HepG2 (cell line): Measurements from ENCODE around the gene SBNO1. TPM values are rescaled to one million over a fixed set of nuclear protein-coding genes. Genes with fewer than 3 reads are reported as not detected.

ENCODE experiments used
- CCAR2 ChIP-seq: fragments of 200-400 bp; formaldehyde crosslinking; optimal IDR thresholded peaks from 2 replicates; pipeline ENCODE3; 2018; ENCODE audit warnings: low read depth, mild to moderate bottlenecking, low read length, moderate library complexity
- GRHL1 ChIP-seq: sonication (generic); formaldehyde crosslinking; conservative IDR thresholded peaks from 2 replicates; pipeline ENCODE4 v1.8.0; 2022; ENCODE audit warnings: missing genetic modification reagents
- HOXA9 ChIP-seq: sonication (generic); formaldehyde crosslinking; IDR thresholded peaks from 2 replicates; pipeline ENCODE4 v1.8.1; 2022; ENCODE audit warnings: missing genetic modification reagents, mild to moderate bottlenecking, moderate library complexity, borderline replicate concordance
- MTA3 ChIP-seq: sonication (generic); formaldehyde crosslinking; IDR thresholded peaks from 2 replicates; pipeline ENCODE4 v1.4.0; 2020; ENCODE audit warnings: missing genetic modification reagents
- RAD51 ChIP-seq: fragments of 450-650 bp; IDR thresholded peaks from 2 replicates; pipeline ENCODE4 v1.6.1; 2016; ENCODE audit warnings: borderline replicate concordance
- REXO4 ChIP-seq: sonication (generic); formaldehyde crosslinking; IDR thresholded peaks from 2 replicates; pipeline ENCODE4 v1.8.0; 2022; ENCODE audit warnings: missing genetic modification reagents, mild to moderate bottlenecking, borderline replicate concordance
- SKIL ChIP-seq: sonication (generic); formaldehyde crosslinking; IDR thresholded peaks from 2 replicates; pipeline ENCODE4 v1.8.0; 2022; ENCODE audit warnings: missing genetic modification reagents, mild to moderate bottlenecking, moderate library complexity, borderline replicate concordance
- SMARCC2 ChIP-seq: fragments of 450-650 bp; IDR thresholded peaks from 2 replicates; pipeline ENCODE4 v1.6.1; 2017; ENCODE audit warnings: antibody characterized with exemption, mild to moderate bottlenecking
- SMYD3 ChIP-seq: sonication (generic); formaldehyde crosslinking; IDR thresholded peaks from 2 replicates; pipeline ENCODE4 v1.8.1; 2023; ENCODE audit warnings: mild to moderate bottlenecking, missing genetic modification reagents
- SNAPC2 ChIP-seq: sonication (generic); formaldehyde crosslinking; IDR thresholded peaks from 2 replicates; pipeline ENCODE4 v1.8.1; 2022; ENCODE audit warnings: mild to moderate bottlenecking, missing genetic modification reagents
- TP53 ChIP-seq: sonication (generic); formaldehyde crosslinking; conservative IDR thresholded peaks from 2 replicates; pipeline ENCODE4 v1.4.0; 2020; ENCODE audit warnings: missing genetic modification reagents
- ZBTB37 ChIP-seq: sonication (generic); formaldehyde crosslinking; IDR thresholded peaks from 2 replicates; pipeline ENCODE4 v1.4.0; 2020; ENCODE audit warnings: mild to moderate bottlenecking, missing genetic modification reagents
- ZGPAT ChIP-seq: IDR thresholded peaks from 2 replicates; pipeline ENCODE4 v1.6.1; 2016; ENCODE audit warnings: mild to moderate bottlenecking
- ZNF121 ChIP-seq: sonication (generic); formaldehyde crosslinking; IDR thresholded peaks from 2 replicates; pipeline ENCODE4 v1.5.0; 2020; ENCODE audit warnings: mild to moderate bottlenecking, missing genetic modification reagents
- ZNF124 ChIP-seq: sonication (generic); formaldehyde crosslinking; IDR thresholded peaks from 2 replicates; pipeline ENCODE4 v1.4.0; 2020; ENCODE audit warnings: missing genetic modification reagents
- ZNF546 ChIP-seq: sonication (generic); formaldehyde crosslinking; conservative IDR thresholded peaks from 2 replicates; pipeline ENCODE4 v1.8.1; 2023; ENCODE audit warnings: mild to moderate bottlenecking, missing genetic modification reagents
- ZNF562 ChIP-seq: sonication (generic); formaldehyde crosslinking; IDR thresholded peaks from 2 replicates; pipeline ENCODE4 v1.8.0; 2022; ENCODE audit warnings: missing genetic modification reagents, borderline replicate concordance
- ZNF572 ChIP-seq: sonication (generic); formaldehyde crosslinking; IDR thresholded peaks from 2 replicates; pipeline ENCODE4 v1.5.1; 2020; ENCODE audit warnings: mild to moderate bottlenecking, missing genetic modification reagents
- ZNF704 ChIP-seq: sonication (generic); formaldehyde crosslinking; IDR thresholded peaks from 2 replicates; pipeline ENCODE4 v1.8.1; 2023; ENCODE audit warnings: mild to moderate bottlenecking, inconsistent platforms, moderate library complexity, missing genetic modification reagents, borderline replicate concordance
- ZNF768 ChIP-seq: sonication (generic); formaldehyde crosslinking; IDR thresholded peaks from 2 replicates; pipeline ENCODE4 v1.4.0; 2020; ENCODE audit warnings: missing genetic modification reagents
- polyA plus RNA-seq, 8 experiments: library from polyadenylated mRNA; depleted of rRNA in 3 of 8; stranded (reverse) in 7 of 8; unstranded in 1 of 8; fragments of >200 nt; fragmentation: Illumina TruSeq in 4 of 8; extraction: Trizol in 4 of 8; gene quantifications; 2 replicates each; pipeline versions ENCODE4 v1.2.1 to v1.2.3, GENCODE V29; 2011 to 2016; ENCODE audit warnings: low read depth in 4 of 8, missing spikeins in 1 of 8, mixed read lengths in 1 of 8; ENCODE audit not compliant: insufficient read depth in 1 of 8
- total RNA-seq, 5 experiments: library from RNA; depleted of rRNA; stranded (reverse); fragments of >200 nt; fragmentation: Illumina TruSeq; extraction: Trizol; gene quantifications; 2 replicates each; pipeline ENCODE4 v1.2.3, GENCODE V29; 2016; ENCODE audit warnings: low read depth in 1 of 5

Gene SBNO1
- total and polyA plus RNA-seq, 2 of the 13 experiments (the other 11 are each of a cell fraction or from before 2014, with no cell fraction given): 10.9 to 40.2 TPM

- TF ChIP-seq ZBTB37 (CRISPR knock-in tag) (no peak), REXO4 (CRISPR knock-in tag) (no peak), ZNF124 (CRISPR knock-in tag) (no peak), SNAPC2 (CRISPR knock-in tag) (no peak), HOXA9 (CRISPR knock-in tag) (peak; percentile 41; the same call in 1 of the 2 replicates), ZNF572 (CRISPR knock-in tag) (0 out of 2 replicates have a peak, but pooled peaks have one; percentile 44), GRHL1 (CRISPR knock-in tag) (no peak), RAD51 (no peak), SMYD3 (no peak), ZNF562 (CRISPR knock-in tag) (no peak), TP53 (CRISPR knock-in tag) (0 out of 2 replicates have a peak, but pooled peaks have one; percentile 25), ZNF704 (CRISPR knock-in tag) (no peak), SKIL (no peak), ZNF121 (no peak), ZGPAT (CRISPR knock-in tag) (no peak; the same call in 1 of the 2 replicates), SMARCC2 (no peak), ZNF768 (CRISPR knock-in tag) (peak; percentile 8; the same call in 1 of the 2 replicates), CCAR2 (no peak), ZNF546 (no peak), MTA3 (CRISPR knock-in tag) (no peak)
These were observed 711 bp downstream of the SBNO1 start (continued) for GRCh38 chr12:123363740-123364531.
